OCI-LY3 (cell line): Measurements from ENCODE around the gene COL26A1.
"Not testable (repeated sequence)": the region's sequence is repeated elsewhere in the genome, so short reads cannot be mapped to it uniquely, and the experiment has no call there.

ENCODE experiments used
- H2AFZ ChIP-seq: fragments of 200-600, 300-600 bp; shearing (Covaris generic); 2 replicates; pipeline ENCODE4 v1.6.0; 2014; ENCODE audit warnings: antibody characterized with exemption, low read depth, low read length
- H3K27ac ChIP-seq: fragments of 200-600, 300-600 bp; sonication (generic); 2 replicates; pipeline ENCODE4 v1.5.1; 2014; ENCODE audit warnings: mild to moderate bottlenecking, low read length, moderate library complexity, mixed read lengths
- H3K27me3 ChIP-seq: fragments of 200-600, 300-600 bp; sonication (generic); 2 replicates; pipeline ENCODE4 v1.6.1; 2014; ENCODE audit warnings: low read depth, low read length, mixed read lengths
- H3K36me3 ChIP-seq: fragments of 200-600, 300-600 bp; sonication (generic); replicated peaks from 2 replicates; pipeline ENCODE3; 2014; ENCODE audit warnings: low read depth, low read length, mixed read lengths
- H3K4me1 ChIP-seq: fragments of 300-600, 200-600 bp; sonication (generic); 2 replicates; pipeline ENCODE4 v1.6.1; 2014; ENCODE audit warnings: low read length, mixed read lengths
- H3K4me2 ChIP-seq: fragments of 200-600, 300-600 bp; sonication (generic); 2 replicates; pipeline ENCODE4 v1.6.1; 2014; ENCODE audit warnings: low read length, mixed read lengths
- H3K4me3 ChIP-seq: fragments of 300-600, 200-600 bp; sonication (generic); 2 replicates; pipeline ENCODE4 v1.5.1; 2014; ENCODE audit warnings: antibody characterized with exemption, mild to moderate bottlenecking, low read length, moderate library complexity
- H3K79me2 ChIP-seq: fragments of 300-600, 200-600 bp; shearing (Covaris generic); 2 replicates; pipeline ENCODE4 v1.6.1; 2014; ENCODE audit warnings: mild to moderate bottlenecking, low read length, mixed read lengths
- H3K9ac ChIP-seq: fragments of 300-600, 200-600 bp; shearing (Covaris generic); 2 replicates; pipeline ENCODE4 v1.6.0; 2014; ENCODE audit warnings: mild to moderate bottlenecking, low read length, moderate library complexity
- H3K9me3 ChIP-seq: fragments of 200-600, 300-600 bp; shearing (Covaris generic); 2 replicates; pipeline ENCODE4 v1.6.1; 2014; ENCODE audit warnings: low read length, mixed read lengths; ENCODE audit not compliant: insufficient read depth
- H4K20me1 ChIP-seq: fragments of 200-600, 300-600 bp; sonication (generic); 2 replicates; pipeline ENCODE4 v1.6.1; 2016; ENCODE audit warnings: low read length, mixed read lengths; ENCODE audit not compliant: insufficient read depth
- CTCF ChIP-seq: fragments of 200-600, 300-600 bp; sonication (generic); IDR thresholded peaks from 2 replicates; pipeline ENCODE4 v1.5.1; 2014; ENCODE audit warnings: antibody characterized with exemption, low read length, low read depth
- EZH2phosphoT487 ChIP-seq: fragments of 200-600 bp; shearing (Covaris generic); IDR thresholded peaks from 2 replicates; pipeline ENCODE4 v1.6.1; 2018; ENCODE audit warnings: antibody characterized with exemption, mixed run types, low read depth

The COL26A1 gene

GRCh38 chr7:101470668-101471487, 108.2 kb downstream of the COL26A1 start:
- no peak overlapping the region for H3K27ac ChIP-seq
- no peak overlapping the region for H2AFZ ChIP-seq
- H3K27me3 ChIP-seq: no peaks in the 10 kb centered on the region

GRCh38 chr7:101474178-101474577, 111.5 kb downstream of the COL26A1 start:
- Histone ChIP-seq H4K20me1 (no peaks in the 10 kb centered on the region), H2AFZ (no peak overlapping the region), H3K9me3 (0 out of 2 replicates have a peak, but pooled peaks cover 3% of the 10 kb centered on the region), H3K4me2 (no peak overlapping the region), H3K4me1 (no peaks in the 10 kb centered on the region), H3K27ac (no peak overlapping the region), H3K36me3 (no peaks in the 10 kb centered on the region), H3K27me3 (no peaks in the 10 kb centered on the region), H3K4me3 (no peak overlapping the region), H3K9ac (no peak overlapping the region), H3K79me2 (no peaks in the 10 kb centered on the region)
- TF ChIP-seq EZH2phosphoT487 (no peak), CTCF (no peak)

More at GRCh38 chr7:101470668-101471487, 108.2 kb downstream of the COL26A1 start:
- no peaks in the 10 kb centered on the region for H3K9me3 ChIP-seq
- H3K4me3 ChIP-seq: no peak overlapping the region
- no peaks in the 10 kb centered on the region for H3K36me3 ChIP-seq
- no peak overlapping the region for H3K4me2 ChIP-seq
- TF ChIP-seq EZH2phosphoT487 (no peak), CTCF (no peak)
- H3K4me1 ChIP-seq: no peaks in the 10 kb centered on the region
- no peak overlapping the region for H3K9ac ChIP-seq
- H3K79me2 ChIP-seq: no peaks in the 10 kb centered on the region
- no peaks in the 10 kb centered on the region for H4K20me1 ChIP-seq

GRCh38 chr7:101475691-101476090, 113.0 kb downstream of the COL26A1 start:
- H3K27me3 ChIP-seq, H3K36me3 ChIP-seq, H3K4me1 ChIP-seq, H3K9me3 ChIP-seq, H3K27ac ChIP-seq, H3K79me2 ChIP-seq, H3K4me2 ChIP-seq, H3K9ac ChIP-seq, H4K20me1 ChIP-seq, H3K4me3 ChIP-seq, H2AFZ ChIP-seq: not testable (repeated sequence)

GRCh38 chr7:101479217-101479616, 116.5 kb downstream of the COL26A1 start:
- 0 out of 2 replicates have a peak, but pooled peaks cover 3% of the 10 kb centered on the region for H3K9me3 ChIP-seq
- H2AFZ ChIP-seq: no peak overlapping the region
- H3K4me2 ChIP-seq: no peak overlapping the region
- H3K27ac ChIP-seq: no peak overlapping the region
- H3K36me3 ChIP-seq: no peaks in the 10 kb centered on the region
- H3K9ac ChIP-seq: no peak overlapping the region
- no peaks in the 10 kb centered on the region for H3K4me1 ChIP-seq
- H3K27me3 ChIP-seq: no peaks in the 10 kb centered on the region
- H3K79me2 ChIP-seq: no peaks in the 10 kb centered on the region
- no peak for TF ChIP-seq EZH2phosphoT487
- no peak for TF ChIP-seq CTCF
- no peak overlapping the region for H3K4me3 ChIP-seq
- no peaks in the 10 kb centered on the region for H4K20me1 ChIP-seq

GRCh38 chr7:101486056-101486432, 123.4 kb downstream of the COL26A1 start:
- not testable (repeated sequence) for H3K4me3 ChIP-seq, H3K79me2 ChIP-seq, H4K20me1 ChIP-seq, H3K9me3 ChIP-seq, H3K4me1 ChIP-seq, H3K9ac ChIP-seq, H3K27me3 ChIP-seq, H3K27ac ChIP-seq, H2AFZ ChIP-seq, H3K4me2 ChIP-seq, H3K36me3 ChIP-seq
